ENCODE measurements around the gene NR2F1. TPM values are rescaled to one million over a fixed set of nuclear protein-coding genes. Genes with fewer than 3 reads are reported as not detected.

The NR2F1 gene
- total RNA-seq, 2 experiments from 2014 or later = not detected

GRCh38 chr5:93574491-93575305 lies 8.3 kb upstream of the NR2F1 start:
- H3K9me3 ChIP-seq (ENCODE audit: low read length) = no peaks in the 10 kb centered on the region
- H2AFZ ChIP-seq (ENCODE audit: low read length) = no peak overlapping the region
- no peak for DNase-seq (ENCODE audit: low spot score)
- POLR2A ChIA-PET = no interaction called here
- no peak overlapping the region for H3K4me3 ChIP-seq (ENCODE audit: low read depth, low read length, poor library complexity, severe bottlenecking)
- no peaks in the 10 kb centered on the region for H3K36me3 ChIP-seq (ENCODE audit: insufficient read depth, low read length)
- no peaks in the 10 kb centered on the region for H3K4me1 ChIP-seq (ENCODE audit: insufficient read depth, low read length, poor library complexity, severe bottlenecking)
- TF ChIP-seq CTCF (conservative IDR thresholded peaks at IDR 0.05; ENCODE audit: low read length) (no peak), EZH2phosphoT487 (IDR thresholded peaks at IDR 0.05; ENCODE audit: borderline replicate concordance, low read depth, low read length) (no peak)
- no peaks in the 10 kb centered on the region for H3K79me2 ChIP-seq (ENCODE audit: insufficient read depth, low read depth, low read length)
- no peaks in the 10 kb centered on the region for H4K20me1 ChIP-seq (ENCODE audit: insufficient read depth, low read length)
- H3K4me2 ChIP-seq (ENCODE audit: low read length) = no peak overlapping the region
- CTCF ChIA-PET (ENCODE audit: unreplicated experiment) = no interaction called here
- no TSS peak for BruUV-seq (replicated peaks)
- H3K9me2 ChIP-seq (ENCODE audit: insufficient read depth, low read length) = no peaks in the 10 kb centered on the region
- intact Hi-C loops (cut with micrococcal nuclease; ENCODE audit: unreplicated experiment) = no loop called here
- no peak overlapping the region for H3K27ac ChIP-seq (ENCODE audit: low read depth, low read length, poor library complexity, severe bottlenecking)

GRCh38 chr5:93575461-93576414 lies 7.3 kb upstream of the NR2F1 start:
- no peak for DNase-seq (ENCODE audit: low spot score)
- ChIA-PET POLR2A (no interaction called here), CTCF (ENCODE audit: unreplicated experiment) (no interaction called here)
- H3K9me2 ChIP-seq (ENCODE audit: insufficient read depth, low read length) = no peaks in the 10 kb centered on the region
- no peaks in the 10 kb centered on the region for H3K4me1 ChIP-seq (ENCODE audit: insufficient read depth, low read length, poor library complexity, severe bottlenecking)
- H3K4me2 ChIP-seq (ENCODE audit: low read length) = no peak overlapping the region
- no peak overlapping the region for H3K27ac ChIP-seq (ENCODE audit: low read depth, low read length, poor library complexity, severe bottlenecking)
- no peaks in the 10 kb centered on the region for H4K20me1 ChIP-seq (ENCODE audit: insufficient read depth, low read length)
- no peak overlapping the region for H3K4me3 ChIP-seq (ENCODE audit: low read depth, low read length, poor library complexity, severe bottlenecking)
- H3K9me3 ChIP-seq (ENCODE audit: low read length) = no peaks in the 10 kb centered on the region
- TF ChIP-seq CTCF (conservative IDR thresholded peaks at IDR 0.05; ENCODE audit: low read length) (no peak), EZH2phosphoT487 (IDR thresholded peaks at IDR 0.05; ENCODE audit: borderline replicate concordance, low read depth, low read length) (no peak)
- no peaks in the 10 kb centered on the region for H3K36me3 ChIP-seq (ENCODE audit: insufficient read depth, low read length)
- H2AFZ ChIP-seq (ENCODE audit: low read length) = no peak overlapping the region
- no TSS peak for BruUV-seq (replicated peaks)
- no peaks in the 10 kb centered on the region for H3K79me2 ChIP-seq (ENCODE audit: insufficient read depth, low read depth, low read length)
- intact Hi-C loops (cut with micrococcal nuclease; ENCODE audit: unreplicated experiment) = no loop called here
